ENCODE results near the gene TOGARAM2.

The TOGARAM2 gene

DNA sequence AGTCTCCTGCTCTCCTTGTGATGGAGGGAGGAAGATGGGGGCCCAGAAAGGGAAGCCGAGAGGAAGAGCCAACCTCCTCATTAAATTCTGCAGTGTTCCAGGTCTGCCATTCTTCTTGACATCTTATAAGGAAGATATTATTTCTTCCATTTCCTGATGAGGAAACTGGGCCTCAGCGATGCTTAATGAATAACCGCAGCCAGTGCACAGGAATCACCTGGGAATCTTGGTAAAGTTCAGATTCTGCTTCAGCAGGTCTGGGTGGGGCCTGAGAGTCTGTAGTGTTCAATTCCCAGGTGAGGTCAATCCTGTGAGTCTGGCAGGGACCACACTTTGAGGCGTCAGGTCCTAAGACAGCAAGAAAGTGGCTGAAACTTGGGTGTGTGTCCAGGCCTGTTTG is 75.9 kb downstream of the TOGARAM2 start:
- no peak for DNase-seq

GRCh38 chr2:29059624-29060023 is 78.5 kb downstream of the TOGARAM2 start:
- DNase-seq, result no peak

- no peak for DNase-seq
Measured at GRCh38 chr2:29060441-29060840, 79.3 kb downstream of the TOGARAM2 start.

- DNase-seq, result no peak
Measured at GRCh38 chr2:29061176-29061575, 80.1 kb downstream of the TOGARAM2 start.

DNA sequence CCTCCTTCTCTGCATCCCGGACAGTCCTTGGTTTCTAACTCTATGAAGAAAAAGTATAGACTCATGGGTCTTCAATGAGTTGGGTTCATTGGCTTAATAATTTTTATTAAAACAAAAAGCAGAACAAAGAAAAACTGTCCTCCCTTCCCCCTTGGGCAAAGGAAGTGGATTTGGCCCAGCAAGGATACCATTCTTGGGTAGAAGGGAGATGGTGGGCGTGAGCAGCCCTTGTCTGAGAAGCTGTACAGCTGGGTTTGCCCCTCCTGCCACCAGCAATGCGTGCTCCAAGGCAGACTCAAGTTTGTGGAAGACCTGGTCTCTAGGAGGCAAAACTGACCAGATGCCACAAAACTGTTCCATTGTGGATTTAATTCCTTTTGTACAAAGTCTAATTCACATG is 80.5 kb downstream of the TOGARAM2 start:
- no peak for DNase-seq

- no peak for DNase-seq
Measured at GRCh38 chr2:29062371-29062770, 81.3 kb downstream of the TOGARAM2 start.

DNA sequence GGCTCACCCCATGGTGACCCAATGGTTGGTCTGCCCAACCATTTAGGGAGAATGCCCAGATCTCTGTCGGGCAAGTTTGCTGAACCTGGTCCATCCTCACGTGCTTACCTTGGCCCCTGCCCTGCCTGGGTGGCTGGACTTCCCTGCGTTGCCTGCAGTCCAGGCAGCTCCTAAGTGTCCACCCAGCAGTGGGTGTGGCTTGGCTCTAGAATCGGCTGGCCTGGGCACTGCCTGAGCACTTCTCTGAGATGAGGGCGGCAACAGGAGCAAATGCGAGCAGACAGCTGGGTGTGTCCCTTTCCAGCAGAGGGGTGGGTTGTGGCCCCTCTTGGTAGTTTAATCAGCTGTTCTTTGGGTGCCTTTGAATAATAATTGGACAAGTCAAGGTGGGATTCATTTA is 82.0 kb downstream of the TOGARAM2 start:
- DNase-seq, result no peak

- DNase-seq, result no peak
Measured at GRCh38 chr2:29063646-29064345, 82.7 kb downstream of the TOGARAM2 start.

DNA sequence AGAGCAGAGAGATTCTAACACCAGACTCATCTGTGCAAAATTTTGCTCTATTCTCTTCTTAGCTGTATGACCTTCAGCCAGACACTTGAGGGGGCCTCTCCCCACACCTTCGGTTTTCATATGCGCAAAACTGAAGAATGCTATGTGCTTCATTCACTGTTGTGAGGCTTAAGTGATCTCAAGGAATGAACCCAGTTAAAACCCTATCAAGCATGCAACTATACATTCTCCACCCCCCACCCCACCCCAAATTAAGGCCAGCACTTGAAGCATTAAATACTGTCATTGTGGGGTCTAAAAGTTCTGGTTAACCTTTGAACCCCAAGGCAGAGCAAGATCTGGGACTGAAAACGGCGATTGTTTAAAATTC is 83.2 kb downstream of the TOGARAM2 start:
- no peak for DNase-seq

DNA sequence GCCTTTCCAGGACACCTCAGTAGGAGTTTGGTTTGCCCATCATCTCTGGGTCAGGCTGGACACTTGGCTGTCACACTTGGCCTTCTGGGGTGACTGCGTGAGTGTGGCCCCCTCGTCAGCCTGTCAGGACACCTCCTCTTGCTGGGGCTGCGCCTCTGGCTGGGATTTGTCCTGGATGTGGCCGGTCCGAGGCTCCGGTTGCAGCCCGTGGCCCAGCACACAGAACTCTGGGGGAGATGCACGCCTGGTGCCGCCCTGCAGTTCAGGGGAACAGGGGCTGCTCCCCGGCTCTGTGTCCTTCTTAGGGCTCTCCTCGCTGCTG is 83.6 kb downstream of the TOGARAM2 start:
- DNase-seq, result no peak

DNA sequence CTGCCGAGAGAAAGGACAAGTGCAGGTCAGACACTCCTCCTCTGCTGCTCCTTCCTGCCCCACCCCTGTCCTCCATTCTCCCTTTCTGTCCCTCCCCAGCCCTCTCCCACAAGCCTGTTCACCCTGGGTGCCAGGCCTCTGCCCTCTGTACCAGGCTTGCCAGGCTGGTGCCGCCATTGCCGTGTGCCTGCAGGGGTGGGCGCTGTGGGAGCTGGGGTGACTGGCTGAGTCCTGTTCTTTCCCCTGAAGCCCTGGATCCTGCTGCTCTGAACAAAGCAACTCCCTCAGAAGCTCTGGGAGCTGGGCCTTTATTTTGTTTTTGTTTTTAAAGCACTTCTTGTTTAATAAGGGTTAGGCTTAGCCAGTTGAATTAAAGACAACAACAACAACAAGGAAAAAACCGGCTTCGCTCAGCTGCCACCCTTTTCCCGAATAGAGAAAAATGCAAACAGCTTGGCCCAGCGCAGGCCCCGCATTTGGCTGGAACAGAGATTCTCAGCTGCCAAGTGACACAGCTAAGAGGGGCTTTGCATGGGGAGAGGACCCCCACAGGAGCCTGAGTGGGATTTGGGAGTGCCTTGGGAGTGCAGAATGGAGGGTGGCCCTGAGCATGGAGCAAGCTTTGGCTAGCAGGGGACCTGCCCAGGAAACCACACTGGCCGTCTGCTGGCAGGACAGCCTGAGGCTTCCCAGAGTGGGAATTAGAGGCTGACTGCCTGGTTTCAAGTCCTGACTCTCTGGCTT is 84.1 kb downstream of the TOGARAM2 start:
- DNase-seq, result no peak

DNA sequence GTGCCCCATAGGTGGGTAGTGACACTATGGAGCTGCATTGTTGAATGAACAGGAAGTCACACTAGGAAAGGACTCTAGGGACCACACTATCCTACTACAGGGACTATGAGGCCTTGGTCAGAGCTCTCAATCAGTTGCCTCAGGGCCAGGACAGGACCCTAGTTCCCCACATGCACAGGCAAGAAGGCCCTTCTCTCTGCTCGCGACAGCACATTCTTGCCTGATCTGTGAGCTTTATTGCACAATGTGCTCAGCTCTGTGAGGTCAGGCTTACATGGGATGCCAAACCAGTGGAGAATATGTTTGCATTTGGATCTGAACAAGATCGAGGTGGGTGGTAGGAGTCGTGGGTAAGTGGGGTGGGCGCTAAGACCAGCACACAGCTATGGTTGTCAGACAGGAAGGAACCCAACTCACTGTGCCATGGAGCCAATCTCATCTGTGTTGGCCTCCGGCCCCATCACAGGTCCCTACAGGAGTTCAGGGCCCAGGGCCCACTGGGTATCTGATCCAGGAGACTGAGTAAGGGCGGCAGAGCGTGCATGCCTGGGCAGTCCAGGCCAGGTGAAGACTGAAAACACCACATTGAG is 85.3 kb downstream of the TOGARAM2 start:
- no peak for DNase-seq

DNA sequence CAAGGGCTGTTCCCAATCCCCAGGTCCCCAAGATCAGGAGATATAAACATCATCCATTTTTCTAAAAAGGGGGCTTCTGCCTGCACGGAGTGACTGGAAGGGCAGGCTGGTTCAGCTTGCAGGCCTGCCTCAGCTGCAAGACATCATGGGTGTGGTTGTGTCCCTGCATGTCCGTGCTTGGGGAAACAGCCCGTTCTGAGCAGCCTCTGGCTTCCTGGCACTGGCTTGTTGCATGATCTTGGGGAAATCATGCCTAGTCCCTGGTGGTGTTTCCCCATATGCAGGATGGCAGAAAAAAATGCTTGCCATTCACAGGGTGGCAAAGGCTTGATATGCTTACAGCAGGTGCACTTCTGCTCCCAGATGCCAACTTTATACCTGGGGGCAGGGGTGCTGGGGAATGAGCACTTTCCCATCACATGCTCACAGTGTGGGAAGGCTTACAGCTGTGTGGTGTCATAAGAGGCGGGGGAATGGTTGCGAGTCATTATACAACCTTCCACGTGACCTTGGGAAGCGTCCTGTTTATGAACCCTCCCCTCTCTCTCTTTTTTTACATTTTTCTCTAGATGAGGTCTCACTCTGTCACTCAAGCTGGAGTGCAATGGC is 86.0 kb downstream of the TOGARAM2 start:
- DNase-seq, result no peak

DNA sequence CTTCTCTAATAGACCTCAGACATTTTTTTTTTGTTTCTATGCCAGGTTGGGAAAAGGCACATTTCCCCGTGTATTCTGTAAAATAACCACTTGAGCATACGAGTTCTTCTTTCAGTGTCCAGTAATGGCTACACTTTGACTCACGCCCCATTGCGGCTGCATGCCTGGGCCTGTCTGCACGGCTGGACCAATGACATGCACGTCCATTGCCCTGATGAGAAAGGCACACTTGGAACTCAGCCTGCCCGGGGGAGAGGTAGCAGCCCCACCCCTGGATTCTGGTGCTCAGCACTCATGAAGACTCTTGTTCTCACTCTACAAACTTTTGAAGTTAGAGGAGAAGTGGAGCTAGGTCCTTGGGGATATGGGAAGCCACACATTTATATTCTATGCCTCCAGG is 87.4 kb downstream of the TOGARAM2 start:
- DNase-seq, result no peak

DNA sequence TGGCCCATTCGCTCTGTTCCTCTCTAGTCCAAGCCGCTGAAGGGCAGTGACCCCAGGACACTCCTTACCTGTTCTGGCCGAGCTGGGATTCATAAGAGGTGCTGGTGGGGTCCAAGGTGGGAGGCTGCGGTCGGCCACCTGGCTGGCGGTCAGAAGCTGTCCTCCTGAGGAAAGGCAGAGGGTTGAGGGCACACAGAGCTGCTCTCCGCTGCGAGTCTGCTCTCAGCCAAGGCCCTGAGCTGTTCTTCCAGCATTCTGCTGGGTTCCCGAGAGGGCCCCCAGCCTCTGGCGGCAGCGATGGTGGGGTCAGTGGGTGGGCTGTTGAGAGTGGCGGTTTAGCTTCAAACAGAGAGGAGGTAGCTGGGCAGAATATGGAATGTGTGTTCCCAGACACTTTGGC is 89.4 kb downstream of the TOGARAM2 start:
- no peak for DNase-seq

- no peak for DNase-seq
Measured at GRCh38 chr2:29071032-29071975, 90.2 kb downstream of the TOGARAM2 start.

DNA sequence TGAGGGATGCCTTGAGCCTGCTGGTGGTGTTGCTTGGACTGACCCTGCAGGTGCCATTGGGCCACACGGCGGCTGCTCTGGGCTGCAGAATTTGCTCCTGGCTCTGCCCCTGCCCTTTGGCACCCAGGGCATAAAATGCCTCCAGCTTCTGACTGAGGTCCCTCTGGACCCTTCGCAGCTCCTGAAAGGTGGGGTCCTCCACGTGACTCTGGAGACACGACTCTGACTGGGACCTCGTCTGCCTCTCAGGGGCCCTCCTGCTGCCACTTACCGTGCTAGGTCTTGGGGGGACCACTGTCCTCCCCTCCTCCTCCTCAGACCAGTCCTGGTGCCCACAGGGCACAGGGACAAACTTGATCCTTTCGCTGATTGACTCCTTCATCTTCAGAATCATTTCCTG is 91.2 kb downstream of the TOGARAM2 start:
- DNase-seq, result no peak

DNA sequence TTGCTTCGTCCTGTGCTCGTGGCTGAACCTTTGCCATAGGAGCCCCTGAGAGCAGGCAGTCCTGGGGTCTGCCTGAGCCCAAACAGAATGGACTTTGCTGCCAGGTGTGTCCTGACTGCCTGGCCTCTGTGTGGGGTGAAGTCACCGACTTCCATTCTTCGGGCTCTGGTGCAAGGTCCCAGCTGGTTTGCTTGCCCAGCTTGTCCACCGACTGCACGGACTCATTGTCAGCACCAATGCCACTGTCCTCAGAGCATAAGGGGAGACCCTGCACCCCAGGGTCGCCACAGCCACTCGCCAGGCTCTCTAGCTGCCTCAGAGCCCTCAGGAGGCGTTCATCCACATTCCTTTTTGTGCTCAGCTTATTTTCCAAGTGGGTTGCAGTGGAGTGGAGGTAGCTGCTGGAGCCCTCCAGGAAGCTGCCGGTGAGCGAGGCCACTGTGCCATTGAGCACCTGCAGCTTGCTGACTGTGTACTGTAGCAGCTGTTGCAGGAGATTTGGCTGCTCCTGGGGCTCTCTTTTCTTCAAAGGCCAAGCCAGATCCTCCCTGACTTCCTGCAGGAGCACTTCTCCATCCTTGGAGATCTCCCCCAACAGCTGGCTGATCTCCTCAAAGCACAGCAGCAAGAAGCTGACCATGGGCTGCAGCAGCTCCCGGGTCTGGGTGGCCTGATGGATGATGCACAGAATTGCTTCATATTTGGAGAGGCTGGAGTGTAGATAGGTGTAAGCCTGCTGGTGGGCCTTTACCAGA is 92.0 kb downstream of the TOGARAM2 start:
- no peak for DNase-seq

DNA sequence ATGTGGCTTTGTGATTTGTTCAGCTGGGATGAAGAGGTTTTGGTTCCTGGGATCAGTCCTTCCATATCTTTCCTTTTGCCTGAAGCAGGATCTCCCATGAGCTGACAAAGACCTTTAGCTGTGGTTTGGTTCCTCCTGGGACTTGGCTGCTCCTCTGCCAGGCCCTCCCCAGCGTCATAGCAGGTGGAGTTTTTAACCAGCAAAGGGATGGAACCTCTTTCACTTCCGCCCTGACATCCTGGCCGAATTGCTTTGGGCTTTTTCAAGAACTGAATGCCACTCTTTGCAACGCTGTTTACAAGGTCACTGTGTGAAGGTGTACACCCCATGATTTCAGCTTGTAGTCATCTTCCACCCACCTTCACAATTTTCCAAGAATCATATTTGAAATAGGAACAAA is 92.8 kb downstream of the TOGARAM2 start:
- DNase-seq, result no peak

DNA sequence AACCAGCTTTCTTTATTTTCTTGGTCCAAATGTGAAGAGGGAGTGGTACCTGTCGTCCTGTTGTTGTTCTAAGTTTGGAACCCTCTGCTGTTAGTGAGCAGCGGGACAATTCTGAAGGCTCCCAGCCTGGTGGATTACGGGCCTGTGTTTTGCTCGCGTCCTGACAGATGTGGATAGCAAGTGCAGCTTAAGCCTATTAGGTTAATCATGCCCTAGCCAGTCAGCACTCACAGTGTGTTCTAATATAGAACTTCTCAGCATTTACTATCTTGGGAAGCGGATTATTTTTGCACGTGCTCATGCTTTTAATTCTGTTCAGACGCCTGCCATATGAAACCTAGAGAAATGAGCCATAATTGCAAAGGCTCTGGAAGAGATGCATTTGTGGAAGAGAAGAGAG is 93.3 kb downstream of the TOGARAM2 start, which contains the start of gene PCARE:
PCARE (minus strand) TSS at position 113 of the 400 bp plus-strand sequence. CDS start 262 bp downstream, outside the sequence.
- no peak for DNase-seq

DNA sequence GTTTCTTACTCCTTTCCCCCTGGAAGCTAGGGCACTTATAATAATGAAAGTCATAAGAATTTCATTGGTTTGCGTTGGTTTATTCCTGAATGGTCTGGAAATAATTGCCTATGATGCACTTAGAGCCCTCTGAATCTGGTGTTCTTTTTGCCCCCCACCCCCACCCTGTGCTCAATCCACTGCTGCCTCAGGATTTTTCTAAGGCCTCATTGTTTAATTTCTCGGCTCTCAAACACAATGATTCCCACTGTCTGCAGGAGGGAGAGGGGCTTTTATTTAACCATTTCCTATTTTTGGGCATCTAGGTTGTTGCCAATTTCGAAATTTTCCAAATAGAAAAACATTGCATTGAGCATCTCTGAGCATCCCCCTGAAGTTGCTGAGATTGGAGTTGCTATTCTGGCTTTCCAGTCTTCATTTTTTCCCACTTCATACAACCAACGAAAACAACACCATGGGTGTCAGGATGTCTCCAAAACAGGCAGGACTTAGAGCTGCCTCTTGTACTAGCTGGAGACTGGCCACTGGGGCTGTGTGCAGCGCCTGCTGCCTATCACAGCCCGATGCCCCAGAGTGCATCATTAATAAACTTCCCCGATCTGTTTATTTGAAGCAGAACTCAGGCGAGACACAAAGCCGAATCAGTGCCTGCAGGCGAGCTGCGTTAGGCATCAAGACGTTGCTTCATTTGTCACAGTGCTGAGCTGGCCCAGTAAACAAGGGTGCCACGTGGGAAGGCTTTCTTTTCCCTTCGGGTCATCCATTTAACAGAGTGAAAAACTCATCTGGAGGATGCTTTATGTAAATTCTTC is 95.0 kb downstream of the TOGARAM2 start:
- no peak for DNase-seq

Measured in NCI-H2029 (cell line).